Parathyroid adenoma (tissue), 2 donors: ENCODE measurements around the gene IL7R.

Experiments used
- H2AFZ ChIP-seq: fragments of 300-600 bp; sonication (generic); one replicate; pipeline ENCODE4 v1.7.0; 2017; ENCODE audit warnings: antibody characterized with exemption, mild to moderate bottlenecking
- H3K27ac ChIP-seq: fragments of 300-600 bp; sonication (generic); one replicate; pipeline ENCODE4 v1.7.0; 2017
- H3K27me3 ChIP-seq: fragments of 300-600 bp; sonication (generic); one replicate; pipeline ENCODE4 v1.7.0; 2017; ENCODE audit warnings: low read length; ENCODE audit not compliant: control insufficient read depth, insufficient read depth
- H3K36me3 ChIP-seq: fragments of 300-600 bp; sonication (generic); one replicate; pipeline ENCODE4 v1.7.0; 2017; ENCODE audit warnings: low read length; ENCODE audit not compliant: control insufficient read depth, insufficient read depth
- H3K4me1 ChIP-seq: fragments of 300-600 bp; sonication (generic); one replicate; pipeline ENCODE4 v1.7.0; 2017; ENCODE audit warnings: control low read depth
- H3K4me2 ChIP-seq: fragments of 300-600 bp; sonication (generic); one replicate; pipeline ENCODE4 v1.7.0; 2017; ENCODE audit warnings: low read length
- H3K4me3 ChIP-seq: fragments of 300-600 bp; sonication (generic); one replicate; pipeline ENCODE4 v1.7.0; 2017; ENCODE audit warnings: low read depth, low read length
- H3K79me2 ChIP-seq: fragments of 300-600 bp; sonication (generic); one replicate; pipeline ENCODE4 v1.7.0; 2017; ENCODE audit warnings: control low read depth
- H3K9ac ChIP-seq: fragments of 300-600 bp; sonication (generic); one replicate; pipeline ENCODE4 v1.7.0; 2017; ENCODE audit warnings: mild to moderate bottlenecking
- H3K9me3 ChIP-seq: fragments of 300-600 bp; sonication (generic); one replicate; pipeline ENCODE4 v1.7.0; 2017; ENCODE audit warnings: low read length; ENCODE audit not compliant: control insufficient read depth
- TF ChIP-seq, protein P1 (sequence below): fragments of 300-600 bp; sonication (generic); IDR thresholded peaks from one replicate; pipeline ENCODE4 v1.7.0; 2017; ENCODE audit warnings: antibody characterized with exemption, mild to moderate bottlenecking
- donor health status: primary hyperparathyroidism.

The IL7R gene

DNA sequence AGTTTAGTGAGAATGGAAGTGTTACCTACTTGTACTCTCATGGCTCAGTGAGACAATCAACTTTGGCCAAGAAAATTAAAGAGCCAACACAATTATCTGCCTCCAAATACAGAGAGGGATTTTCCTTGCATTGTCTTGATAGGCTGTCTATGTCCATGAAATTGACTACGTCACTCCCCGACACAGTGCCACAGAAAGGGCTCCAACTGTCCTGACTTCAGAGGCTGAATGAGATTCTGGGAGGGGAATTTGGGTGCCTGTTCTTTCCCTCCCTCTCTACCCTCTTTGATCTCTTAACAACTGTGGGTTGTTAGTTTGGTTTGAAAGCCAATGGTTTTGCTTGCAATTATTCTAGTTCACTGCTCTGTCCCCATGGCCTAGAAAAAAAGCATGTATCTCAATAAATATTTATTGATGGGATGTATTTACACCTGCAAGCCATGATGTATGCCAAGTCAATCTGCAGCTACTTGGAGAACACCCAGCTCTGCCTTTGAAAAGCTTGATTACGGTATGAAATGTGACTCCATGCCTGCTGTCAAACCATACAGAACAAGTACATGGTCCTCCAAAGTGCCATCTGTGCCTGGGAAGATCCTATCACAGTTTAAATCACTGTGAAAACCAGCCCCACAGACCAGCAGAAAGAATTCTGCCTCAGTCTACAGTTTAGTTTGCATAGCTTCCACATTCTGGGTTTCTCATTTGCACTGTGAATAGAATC is 44.4 kb downstream of the IL7R start:
- Histone ChIP-seq H2AFZ (no peak overlapping the region), H3K36me3 (no peaks in the 10 kb centered on the region), H3K27ac (no peak overlapping the region), H3K27me3 (no peaks in the 10 kb centered on the region), H3K4me3 (no peak overlapping the region), H3K9me3 (no peaks in the 10 kb centered on the region), H3K79me2 (no peaks in the 10 kb centered on the region), H3K9ac (no peak overlapping the region), H3K4me2 (no peak overlapping the region), H3K4me1 (no peaks in the 10 kb centered on the region)
- TF ChIP-seq, protein P1, sequence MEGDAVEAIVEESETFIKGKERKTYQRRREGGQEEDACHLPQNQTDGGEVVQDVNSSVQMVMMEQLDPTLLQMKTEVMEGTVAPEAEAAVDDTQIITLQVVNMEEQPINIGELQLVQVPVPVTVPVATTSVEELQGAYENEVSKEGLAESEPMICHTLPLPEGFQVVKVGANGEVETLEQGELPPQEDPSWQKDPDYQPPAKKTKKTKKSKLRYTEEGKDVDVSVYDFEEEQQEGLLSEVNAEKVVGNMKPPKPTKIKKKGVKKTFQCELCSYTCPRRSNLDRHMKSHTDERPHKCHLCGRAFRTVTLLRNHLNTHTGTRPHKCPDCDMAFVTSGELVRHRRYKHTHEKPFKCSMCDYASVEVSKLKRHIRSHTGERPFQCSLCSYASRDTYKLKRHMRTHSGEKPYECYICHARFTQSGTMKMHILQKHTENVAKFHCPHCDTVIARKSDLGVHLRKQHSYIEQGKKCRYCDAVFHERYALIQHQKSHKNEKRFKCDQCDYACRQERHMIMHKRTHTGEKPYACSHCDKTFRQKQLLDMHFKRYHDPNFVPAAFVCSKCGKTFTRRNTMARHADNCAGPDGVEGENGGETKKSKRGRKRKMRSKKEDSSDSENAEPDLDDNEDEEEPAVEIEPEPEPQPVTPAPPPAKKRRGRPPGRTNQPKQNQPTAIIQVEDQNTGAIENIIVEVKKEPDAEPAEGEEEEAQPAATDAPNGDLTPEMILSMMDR, result no peak

DNA sequence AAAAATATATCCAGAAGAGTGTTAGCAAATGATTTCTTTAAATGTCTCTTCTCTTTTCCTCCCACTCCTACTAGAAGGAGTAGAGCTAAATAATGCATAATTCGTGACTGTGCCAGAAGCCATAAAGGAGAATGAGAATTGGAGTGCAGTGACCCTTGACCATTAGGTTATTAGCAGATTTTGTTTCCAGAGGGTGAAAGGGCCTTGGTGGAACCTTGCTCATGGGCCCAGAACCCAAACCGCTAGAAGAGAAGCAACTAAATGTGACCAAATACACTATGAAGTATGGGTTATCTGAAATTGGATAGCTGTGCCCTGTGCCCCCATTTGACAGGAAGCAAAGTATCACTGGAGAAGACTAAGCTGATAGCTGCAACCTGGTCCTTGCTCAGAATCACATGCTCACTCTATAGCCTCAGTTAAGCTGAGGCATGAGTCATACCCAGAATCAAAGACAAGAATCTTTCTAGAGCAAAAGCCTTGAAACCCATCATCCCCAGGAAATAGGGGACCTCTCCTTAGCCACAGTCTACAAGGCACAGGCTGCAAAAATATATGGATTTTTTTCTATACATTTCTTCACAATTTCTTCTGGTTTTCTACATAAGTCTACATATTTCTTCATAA is 45.5 kb downstream of the IL7R start:
- Histone ChIP-seq H3K79me2 (no peaks in the 10 kb centered on the region), H3K4me1 (no peaks in the 10 kb centered on the region), H3K4me2 (no peak overlapping the region), H3K9ac (no peak overlapping the region), H3K27ac (no peak overlapping the region), H3K9me3 (no peaks in the 10 kb centered on the region), H2AFZ (no peak overlapping the region), H3K36me3 (no peaks in the 10 kb centered on the region), H3K4me3 (no peak overlapping the region), H3K27me3 (no peaks in the 10 kb centered on the region)
- TF ChIP-seq, protein P1, result no peak

DNA sequence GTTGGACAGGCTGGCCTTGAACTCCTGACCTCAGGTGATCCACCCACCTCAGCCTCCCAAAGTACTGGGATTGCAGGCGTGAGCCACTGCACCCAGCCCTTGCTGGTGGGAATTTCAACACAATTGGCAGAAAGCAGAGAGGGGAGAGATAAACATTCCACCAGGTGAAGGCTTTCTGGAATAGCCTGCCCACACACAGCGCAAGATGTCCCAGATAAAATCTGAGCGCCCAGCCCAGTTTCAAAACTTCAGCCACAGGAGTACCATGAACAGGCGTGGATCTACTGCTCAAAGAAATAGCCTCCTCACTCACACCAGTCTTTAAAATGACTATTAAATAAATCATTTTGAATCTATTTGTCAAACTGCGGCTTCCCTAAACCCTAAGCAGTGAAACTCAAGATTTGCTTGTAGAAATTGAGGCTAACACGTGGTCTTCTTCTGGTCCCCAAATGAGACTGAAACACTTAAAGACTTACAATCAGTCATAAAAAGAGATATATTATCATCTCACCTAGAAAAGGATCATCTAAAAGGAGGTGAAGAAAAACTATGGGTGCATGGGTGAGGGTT is 47.0 kb downstream of the IL7R start:
- H3K9me3 ChIP-seq, result no peaks in the 10 kb centered on the region
- H2AFZ ChIP-seq, result no peak overlapping the region
- H3K4me2 ChIP-seq, result no peak overlapping the region
- no peak overlapping the region for H3K9ac ChIP-seq
- H3K4me3 ChIP-seq, result no peak overlapping the region
- H3K79me2 ChIP-seq, result no peaks in the 10 kb centered on the region
- H3K27ac ChIP-seq, result no peak overlapping the region
- H3K4me1 ChIP-seq, result no peaks in the 10 kb centered on the region
- no peaks in the 10 kb centered on the region for H3K27me3 ChIP-seq
- no peaks in the 10 kb centered on the region for H3K36me3 ChIP-seq
- TF ChIP-seq, protein P1, result no peak

DNA sequence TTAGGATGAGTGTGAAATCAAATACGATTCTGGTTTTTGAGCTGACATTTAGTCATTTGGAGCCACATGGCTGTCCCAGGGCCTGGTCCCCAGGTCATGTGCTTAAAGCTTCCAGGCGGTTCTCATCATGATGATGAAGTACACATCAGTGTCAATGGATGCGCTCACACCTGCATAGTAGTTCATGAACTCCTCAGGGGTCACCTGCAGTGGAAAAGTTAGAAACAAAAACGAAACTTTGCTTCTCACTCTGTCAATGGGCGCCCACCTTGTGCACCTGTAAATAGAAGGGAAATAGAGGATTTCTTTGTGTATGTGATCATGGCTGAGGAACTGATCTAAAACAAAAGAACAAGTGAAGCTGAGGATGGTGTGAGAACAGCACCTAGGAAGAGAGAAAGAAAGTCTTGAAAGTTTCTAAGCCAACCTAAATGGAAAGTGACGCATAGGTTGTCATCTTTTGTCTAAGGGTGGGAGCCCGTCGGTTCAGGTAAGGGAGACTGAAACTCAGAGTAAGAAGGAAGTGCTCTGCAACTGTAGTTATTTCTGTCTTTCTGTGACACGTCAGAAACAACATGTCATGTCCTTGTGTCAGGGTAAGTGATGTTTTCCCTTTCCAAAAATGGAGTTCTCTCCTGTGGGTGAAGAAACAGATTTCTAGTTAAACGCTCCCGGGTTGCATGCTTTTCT is 47.9 kb downstream of the IL7R start:
- Histone ChIP-seq H3K27ac (no peak overlapping the region), H3K4me1 (no peaks in the 10 kb centered on the region), H3K79me2 (no peaks in the 10 kb centered on the region), H2AFZ (no peak overlapping the region), H3K9me3 (no peaks in the 10 kb centered on the region), H3K9ac (no peak overlapping the region), H3K36me3 (no peaks in the 10 kb centered on the region), H3K4me3 (no peak overlapping the region), H3K27me3 (no peaks in the 10 kb centered on the region), H3K4me2 (no peak overlapping the region)
- TF ChIP-seq, protein P1, result no peak
